Measurements from ENCODE around the gene MSX2. TPM values are rescaled to one million over a fixed set of nuclear protein-coding genes. Genes with fewer than 3 reads are reported as not detected.

MSX2 gene
- total and polyA plus RNA-seq, 7 donors = 0.90 to 3.6 (median 1.6) TPM

- intact Hi-C loops (cut with DNase I) = no loop called here
- Histone ChIP-seq H3K9me3 (no peaks in the 10 kb centered on the region), H3K36me3 (ENCODE audit: insufficient read depth in 1 of 2, low read depth in 1 of 2) (no peaks in the 10 kb centered on the region), H3K4me1 (no peaks in the 10 kb centered on the region), H3K4me3 (no peak overlapping the region), H3K27ac (no peak overlapping the region), H3K27me3 (ENCODE audit: insufficient read depth in 3 of 3, low read length in 2 of 3) (peaks cover 0 to 17% (median 2%) of the 10 kb centered on the region in 3 donors)
- ATAC-seq (no peak), DNase-seq (no peak)
- TF ChIP-seq CTCF (IDR thresholded peaks at IDR 0.05) = no peak
- WGBS, 3 donors = 88 to 92% (median 88%) methylated on average over 4 of the region's 4 CpGs
Measured at GRCh38 chr5:174769005-174769404, 44.6 kb downstream of the MSX2 start.

GRCh38 chr5:174773371-174773770, 49.0 kb downstream of the MSX2 start:
- no peak for ATAC-seq
- no peak for TF ChIP-seq CTCF (IDR thresholded peaks at IDR 0.05)
- intact Hi-C loops (cut with DNase I) = no loop called here
- H3K4me1 ChIP-seq = no peaks in the 10 kb centered on the region
- 80 to 90% (median 83%) methylated on average over 3 of the region's 3 CpGs for WGBS, 3 donors
- H3K4me3 ChIP-seq = no peak overlapping the region
- DNase-seq = no peak
- H3K36me3 ChIP-seq (ENCODE audit: insufficient read depth in 1 of 2, low read depth in 1 of 2) = no peaks in the 10 kb centered on the region
- no peaks in the 10 kb centered on the region for H3K9me3 ChIP-seq
- H3K27ac ChIP-seq = no peak overlapping the region
- H3K27me3 ChIP-seq (ENCODE audit: insufficient read depth in 3 of 3, low read length in 2 of 3) = peaks cover 2 to 17% (median 3%) of the 10 kb centered on the region in 3 donors

- WGBS, 3 donors = 63 to 69% (median 64%) methylated on average over 3 of the region's 3 CpGs
- H3K9me3 ChIP-seq = no peaks in the 10 kb centered on the region
- H3K36me3 ChIP-seq (ENCODE audit: insufficient read depth in 1 of 2, low read depth in 1 of 2) = no peaks in the 10 kb centered on the region
- ATAC-seq (no peak), DNase-seq (no peak)
- no peak overlapping the region for H3K4me3 ChIP-seq
- H3K27ac ChIP-seq = no peak overlapping the region
- intact Hi-C loops (cut with DNase I) = no loop called here
- no peaks in the 10 kb centered on the region for H3K4me1 ChIP-seq
- TF ChIP-seq CTCF (IDR thresholded peaks at IDR 0.05) = no peak
- H3K27me3 ChIP-seq (ENCODE audit: insufficient read depth in 3 of 3, low read length in 2 of 3) = peaks cover 0 to 13% (median 3%) of the 10 kb centered on the region in 3 donors
Measured at GRCh38 chr5:174775081-174775480, 50.7 kb downstream of the MSX2 start.

- intact Hi-C loops (cut with DNase I) = no loop called here
- no peak for ATAC-seq
- Histone ChIP-seq H3K9me3 (no peaks in the 10 kb centered on the region), H3K27ac (no peak overlapping the region), H3K36me3 (ENCODE audit: insufficient read depth in 1 of 2, low read depth in 1 of 2) (no peaks in the 10 kb centered on the region), H3K27me3 (ENCODE audit: insufficient read depth in 3 of 3, low read length in 2 of 3) (peaks cover 0 to 6% (median 3%) of the 10 kb centered on the region in 3 donors), H3K4me3 (no peak overlapping the region), H3K4me1 (no peaks in the 10 kb centered on the region)
- 76 to 81% (median 80%) methylated on average over 6 of the region's 6 CpGs for WGBS, 3 donors
- DNase-seq = no peak
- TF ChIP-seq CTCF (IDR thresholded peaks at IDR 0.05) = no peak
Measured at GRCh38 chr5:174777111-174777510, 52.7 kb downstream of the MSX2 start.

- intact Hi-C loops (cut with DNase I) = no loop called here
- H3K36me3 ChIP-seq (ENCODE audit: insufficient read depth in 1 of 2, low read depth in 1 of 2) = no peaks in the 10 kb centered on the region
- peaks cover 0 to 4% (median 3%) of the 10 kb centered on the region in 3 donors for H3K27me3 ChIP-seq (ENCODE audit: insufficient read depth in 3 of 3, low read length in 2 of 3)
- no peak overlapping the region for H3K27ac ChIP-seq
- 60 to 72% (median 68%) methylated on average over 2 of the region's 2 CpGs for WGBS, 3 donors
- no peaks in the 10 kb centered on the region for H3K4me1 ChIP-seq
- ATAC-seq (no peak), DNase-seq (no peak)
- H3K4me3 ChIP-seq = no peak overlapping the region
- TF ChIP-seq CTCF (IDR thresholded peaks at IDR 0.05) = no peak
- no peaks in the 10 kb centered on the region for H3K9me3 ChIP-seq
Measured at GRCh38 chr5:174777583-174777982, 53.2 kb downstream of the MSX2 start.
